AG10803 (cell line): ENCODE data around the gene ABHD12B.
"Not testable (repeated sequence)": the region's sequence is repeated elsewhere in the genome, so short reads cannot be mapped to it uniquely, and the experiment has no call there.

Experiments
- DNase-seq: peaks from one replicate; pipeline ENCODE4 v3.0.0; 2010; ENCODE audit warnings: low read depth
- H3K4me3 ChIP-seq: 2 replicates; pipeline ENCODE4 v1.5.1; 2011; ENCODE audit warnings: mild to moderate bottlenecking, low read length, control low read depth
- TF ChIP-seq, protein P1 (sequence below): conservative IDR thresholded peaks from 2 replicates; pipeline ENCODE4 v1.5.1; 2011; ENCODE audit warnings: mild to moderate bottlenecking, low read length, control low read depth, inconsistent platforms

Gene ABHD12B

GRCh38 chr14:50874757-50875156 lies 2.9 kb downstream of the ABHD12B start:
- no peak overlapping the region for H3K4me3 ChIP-seq
- TF ChIP-seq, protein P1, sequence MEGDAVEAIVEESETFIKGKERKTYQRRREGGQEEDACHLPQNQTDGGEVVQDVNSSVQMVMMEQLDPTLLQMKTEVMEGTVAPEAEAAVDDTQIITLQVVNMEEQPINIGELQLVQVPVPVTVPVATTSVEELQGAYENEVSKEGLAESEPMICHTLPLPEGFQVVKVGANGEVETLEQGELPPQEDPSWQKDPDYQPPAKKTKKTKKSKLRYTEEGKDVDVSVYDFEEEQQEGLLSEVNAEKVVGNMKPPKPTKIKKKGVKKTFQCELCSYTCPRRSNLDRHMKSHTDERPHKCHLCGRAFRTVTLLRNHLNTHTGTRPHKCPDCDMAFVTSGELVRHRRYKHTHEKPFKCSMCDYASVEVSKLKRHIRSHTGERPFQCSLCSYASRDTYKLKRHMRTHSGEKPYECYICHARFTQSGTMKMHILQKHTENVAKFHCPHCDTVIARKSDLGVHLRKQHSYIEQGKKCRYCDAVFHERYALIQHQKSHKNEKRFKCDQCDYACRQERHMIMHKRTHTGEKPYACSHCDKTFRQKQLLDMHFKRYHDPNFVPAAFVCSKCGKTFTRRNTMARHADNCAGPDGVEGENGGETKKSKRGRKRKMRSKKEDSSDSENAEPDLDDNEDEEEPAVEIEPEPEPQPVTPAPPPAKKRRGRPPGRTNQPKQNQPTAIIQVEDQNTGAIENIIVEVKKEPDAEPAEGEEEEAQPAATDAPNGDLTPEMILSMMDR = no peak
- DNase-seq = no peak

- no peak overlapping the region for H3K4me3 ChIP-seq
- peak; percentile 26 for DNase-seq
- TF ChIP-seq, protein P1 = no peak
Measured at GRCh38 chr14:50875359-50876070, 3.7 kb downstream of the ABHD12B start.

DNA sequence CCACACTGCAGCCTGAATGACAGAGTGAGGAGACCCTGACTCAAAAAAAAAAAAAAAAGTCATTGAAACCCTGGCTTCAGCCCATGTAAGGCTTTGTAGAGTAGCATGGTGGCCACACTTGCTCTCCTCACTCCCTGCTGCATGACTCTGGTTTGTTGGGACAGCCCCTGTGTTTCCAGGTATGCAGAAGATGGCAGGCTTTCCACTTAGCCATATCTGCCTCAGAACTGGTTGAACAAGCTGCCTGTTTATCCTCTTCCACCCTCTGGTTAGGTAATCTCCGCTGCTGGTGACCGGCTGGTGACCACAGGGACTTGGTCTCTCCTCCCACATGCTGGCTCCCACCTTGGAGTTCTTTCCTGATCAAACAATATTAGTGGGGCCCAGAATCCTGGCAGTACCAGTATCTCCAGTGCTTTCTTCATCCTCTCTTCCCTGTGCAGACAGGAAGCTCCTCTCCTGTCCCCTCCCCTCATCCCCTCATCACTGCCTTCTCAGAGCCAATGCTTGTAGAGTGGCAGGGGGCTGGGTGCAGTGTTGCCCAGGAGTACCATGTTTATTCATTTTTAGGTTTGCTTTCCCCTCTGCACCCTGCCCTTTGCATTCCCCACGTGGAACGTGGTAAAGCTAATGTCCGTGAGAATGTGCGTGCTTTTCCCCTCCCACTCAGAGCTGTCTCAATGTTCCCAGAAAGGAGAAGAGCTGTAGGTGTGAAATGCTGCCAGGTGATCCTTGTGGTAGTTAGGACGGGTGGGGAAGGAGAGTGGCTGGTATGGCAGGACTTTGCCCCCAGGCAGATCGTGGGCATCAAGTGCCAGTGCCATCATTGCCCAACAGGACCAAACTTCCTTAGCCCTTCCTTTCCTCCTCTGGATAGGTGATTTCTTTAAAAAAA lies 11.3 kb downstream of the ABHD12B start:
- TF ChIP-seq, protein P1 = no peak
- DNase-seq = no peak
- H3K4me3 ChIP-seq = no peak overlapping the region

GRCh38 chr14:50883827-50884197 lies 12.0 kb downstream of the ABHD12B start:
- no peak for DNase-seq
- TF ChIP-seq, protein P1 = no peak
- H3K4me3 ChIP-seq = no peak overlapping the region

DNA sequence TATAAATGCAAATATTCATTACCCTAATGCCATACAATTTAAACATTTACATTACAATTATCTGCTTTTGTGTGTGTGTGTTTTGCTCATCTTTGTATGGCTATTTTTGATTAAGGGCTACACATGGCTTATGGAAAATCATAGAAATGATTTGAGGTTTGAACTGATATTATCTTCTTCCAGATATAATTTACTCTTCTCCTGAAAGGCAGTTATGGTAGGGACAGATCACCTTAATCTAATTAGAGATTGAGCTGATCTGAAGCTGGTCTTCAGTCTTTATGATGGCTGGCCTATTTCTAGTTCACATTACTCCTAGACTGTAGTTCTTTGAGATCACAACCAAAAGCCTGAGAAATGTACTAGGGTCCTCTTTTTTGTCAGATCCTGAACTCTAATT lies 15.6 kb downstream of the ABHD12B start:
- DNase-seq = no peak
- TF ChIP-seq, protein P1 = no peak
- H3K4me3 ChIP-seq = no peak overlapping the region

DNA sequence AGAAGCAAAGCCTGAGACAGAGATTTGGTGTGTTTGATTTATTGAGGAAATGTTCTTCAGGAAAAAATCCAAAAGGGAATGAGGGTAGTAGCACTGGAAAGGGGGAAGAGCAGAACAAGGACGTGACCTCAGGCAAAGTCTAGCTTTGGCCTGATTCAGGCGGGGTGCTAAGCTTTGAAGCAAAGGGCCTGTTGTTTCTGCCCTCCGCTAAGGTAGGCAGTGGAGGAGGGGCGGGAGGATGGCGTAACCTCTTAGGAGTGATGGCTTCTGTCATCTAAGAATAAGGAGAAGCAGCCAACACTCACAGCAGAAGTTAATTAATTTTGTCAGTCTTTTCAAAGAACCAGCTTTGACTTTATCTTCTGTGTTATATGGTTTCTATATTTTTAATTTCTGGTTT lies 20.4 kb downstream of the ABHD12B start:
- H3K4me3 ChIP-seq = no peak overlapping the region
- TF ChIP-seq, protein P1 = no peak
- DNase-seq = no peak

GRCh38 chr14:50896421-50896820 lies 24.6 kb downstream of the ABHD12B start:
- not testable (repeated sequence) for DNase-seq, H3K4me3 ChIP-seq

- H3K4me3 ChIP-seq, DNase-seq: not testable (repeated sequence)
Measured at GRCh38 chr14:50897005-50897404, 25.2 kb downstream of the ABHD12B start.
